HepG2 (cell line): Measurements from ENCODE around the gene VASN. TPM values are rescaled to one million over a fixed set of nuclear protein-coding genes. Genes with fewer than 3 reads are reported as not detected.

Experiments
- AGO1 ChIP-seq: fragments of 200-400 bp; formaldehyde crosslinking; IDR thresholded peaks from 2 replicates; pipeline ENCODE4 v1.6.1; 2017; ENCODE audit warnings: mild to moderate bottlenecking, low read depth, low read length, moderate library complexity; ENCODE audit not compliant: poor library complexity, severe bottlenecking
- HNRNPLL ChIP-seq: fragments of 200-400 bp; formaldehyde crosslinking; IDR thresholded peaks from 2 replicates; pipeline ENCODE4 v1.6.1; 2017; ENCODE audit warnings: mild to moderate bottlenecking, low read depth, low read length; ENCODE audit not compliant: poor library complexity, severe bottlenecking
- POLR2A ChIP-seq, 2 experiments: IDR thresholded peaks; 2 replicates each; pipeline ENCODE4 v1.6.1; 2011; ENCODE audit warnings: low read depth in 2 of 2, low read length in 2 of 2, mild to moderate bottlenecking in 1 of 2, moderate library complexity in 1 of 2; ENCODE audit not compliant: insufficient read depth in 1 of 2
- RFXANK ChIP-seq: IDR thresholded peaks from 2 replicates; pipeline ENCODE4 v1.6.1; 2016
- YEATS2 ChIP-seq: sonication (generic); formaldehyde crosslinking; IDR thresholded peaks from 2 replicates; pipeline ENCODE4 v1.4.0; 2020; ENCODE audit warnings: missing genetic modification reagents, borderline replicate concordance
- ZBTB7B ChIP-seq: sonication (generic); formaldehyde crosslinking; IDR thresholded peaks from 2 replicates; pipeline ENCODE4 v1.4.0; 2020; ENCODE audit warnings: missing genetic modification reagents
- ZMAT5 ChIP-seq: sonication (generic); formaldehyde crosslinking; IDR thresholded peaks from 2 replicates; pipeline ENCODE4 v1.5.0; 2020; ENCODE audit warnings: mild to moderate bottlenecking, low read depth, missing genetic modification reagents, borderline replicate concordance
- ZNF567 ChIP-seq: sonication (generic); formaldehyde crosslinking; IDR thresholded peaks from 2 replicates; pipeline ENCODE4 v1.8.1; 2023; ENCODE audit warnings: mild to moderate bottlenecking, missing genetic modification reagents, borderline replicate concordance
- ZNF644 ChIP-seq: IDR thresholded peaks from 2 replicates; pipeline ENCODE4 v1.6.1; 2016; ENCODE audit warnings: low read depth
- ZNF766 ChIP-seq: sonication (generic); formaldehyde crosslinking; IDR thresholded peaks from 2 replicates; pipeline ENCODE4 v1.5.0; 2020; ENCODE audit warnings: missing genetic modification reagents, borderline replicate concordance
- polyA plus RNA-seq, 8 experiments: library from polyadenylated mRNA; depleted of rRNA in 3 of 8; stranded (reverse) in 7 of 8; unstranded in 1 of 8; fragments of >200 nt; fragmentation: Illumina TruSeq in 4 of 8; extraction: Trizol in 4 of 8; gene quantifications; 2 replicates each; pipeline versions ENCODE4 v1.2.1 to v1.2.3, GENCODE V29; 2011 to 2016; ENCODE audit warnings: low read depth in 4 of 8, missing spikeins in 1 of 8, mixed read lengths in 1 of 8; ENCODE audit not compliant: insufficient read depth in 1 of 8
- total RNA-seq, 5 experiments: library from RNA; depleted of rRNA; stranded (reverse); fragments of >200 nt; fragmentation: Illumina TruSeq; extraction: Trizol; gene quantifications; 2 replicates each; pipeline ENCODE4 v1.2.3, GENCODE V29; 2016; ENCODE audit warnings: low read depth in 1 of 5
- TF ChIP-seq, protein P1 (sequence below): sonication (generic); formaldehyde crosslinking; IDR thresholded peaks from 2 replicates; pipeline ENCODE4 v1.4.0; 2020; ENCODE audit warnings: missing genetic modification reagents
- TF ChIP-seq, protein P2 (sequence below): sonication (generic); formaldehyde crosslinking; IDR thresholded peaks from 2 replicates; pipeline ENCODE4 v1.5.0; 2020; ENCODE audit warnings: mild to moderate bottlenecking, missing genetic modification reagents, borderline replicate concordance
- TF ChIP-seq, protein P3 (sequence below): IDR thresholded peaks from 2 replicates; pipeline ENCODE4 v1.6.1; 2016; ENCODE audit warnings: low read depth, control low read depth

Gene VASN
- total and polyA plus RNA-seq, 2 of the 13 experiments (the other 11 are each of a cell fraction or from before 2014, with no cell fraction given): 8.4 to 18.2 TPM

DNA sequence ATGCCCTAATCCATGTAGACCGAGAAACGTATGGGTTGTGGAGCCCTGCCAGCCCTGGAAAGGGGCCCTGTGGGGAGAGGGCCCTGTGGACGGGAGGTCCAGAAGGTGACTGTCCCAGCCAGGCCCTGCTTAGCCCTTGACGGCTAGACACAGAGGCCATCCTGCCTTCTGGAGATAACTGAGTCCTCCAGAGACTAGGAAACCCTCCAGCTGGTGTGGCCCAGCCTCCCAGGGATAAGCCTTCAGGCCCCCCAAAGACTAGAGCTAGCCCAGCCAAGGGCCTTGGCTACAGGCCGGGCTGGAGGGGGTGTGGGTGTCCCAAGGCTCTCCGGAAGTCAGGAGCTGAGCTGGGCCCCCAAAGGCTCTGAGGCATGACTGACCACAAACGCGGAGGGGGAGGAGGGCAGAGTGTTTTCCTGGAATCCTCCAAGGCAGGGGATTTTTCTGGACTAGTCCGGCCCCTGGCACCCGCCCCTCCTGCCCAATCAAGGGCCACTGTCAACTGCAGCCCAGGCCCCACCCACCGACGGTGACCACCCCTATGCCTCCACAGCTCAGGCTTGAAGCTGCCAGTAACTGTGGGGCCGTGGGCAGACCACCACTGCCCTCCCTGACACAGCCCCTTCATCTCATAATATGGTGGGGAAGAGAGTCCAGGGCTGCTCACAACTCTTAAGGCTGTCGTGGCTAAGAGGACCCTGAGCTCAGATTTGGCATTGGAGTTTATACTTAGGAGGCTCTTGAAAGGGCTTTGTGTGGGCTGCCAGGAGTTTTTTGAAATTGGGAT lies 885 bp upstream of the VASN start (continued):
- TF ChIP-seq HNRNPLL (peak; percentile 18), RFXANK (CRISPR knock-in tag) (no peak), YEATS2 (CRISPR knock-in tag) (no peak), ZNF644 (CRISPR knock-in tag) (no peak), ZNF567 (CRISPR knock-in tag) (no peak), ZMAT5 (CRISPR knock-in tag) (no peak), AGO1 (no peak), POLR2A (IDR thresholded peaks at IDR 0.05; ENCODE audit: insufficient read depth in 1 of 2, low read depth in 2 of 2, low read length in 2 of 2) (peak in 1 of 2 experiments; percentile 33; a peak in 1 of 4 replicates), ZBTB7B (CRISPR knock-in tag) (peak; percentile 44; the same call in 1 of the 2 replicates), ZNF766 (no peak)
- TF ChIP-seq, protein P1, sequence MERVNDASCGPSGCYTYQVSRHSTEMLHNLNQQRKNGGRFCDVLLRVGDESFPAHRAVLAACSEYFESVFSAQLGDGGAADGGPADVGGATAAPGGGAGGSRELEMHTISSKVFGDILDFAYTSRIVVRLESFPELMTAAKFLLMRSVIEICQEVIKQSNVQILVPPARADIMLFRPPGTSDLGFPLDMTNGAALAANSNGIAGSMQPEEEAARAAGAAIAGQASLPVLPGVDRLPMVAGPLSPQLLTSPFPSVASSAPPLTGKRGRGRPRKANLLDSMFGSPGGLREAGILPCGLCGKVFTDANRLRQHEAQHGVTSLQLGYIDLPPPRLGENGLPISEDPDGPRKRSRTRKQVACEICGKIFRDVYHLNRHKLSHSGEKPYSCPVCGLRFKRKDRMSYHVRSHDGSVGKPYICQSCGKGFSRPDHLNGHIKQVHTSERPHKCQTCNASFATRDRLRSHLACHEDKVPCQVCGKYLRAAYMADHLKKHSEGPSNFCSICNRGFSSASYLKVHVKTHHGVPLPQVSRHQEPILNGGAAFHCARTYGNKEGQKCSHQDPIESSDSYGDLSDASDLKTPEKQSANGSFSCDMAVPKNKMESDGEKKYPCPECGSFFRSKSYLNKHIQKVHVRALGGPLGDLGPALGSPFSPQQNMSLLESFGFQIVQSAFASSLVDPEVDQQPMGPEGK: peak; percentile 92
- TF ChIP-seq, protein P2, sequence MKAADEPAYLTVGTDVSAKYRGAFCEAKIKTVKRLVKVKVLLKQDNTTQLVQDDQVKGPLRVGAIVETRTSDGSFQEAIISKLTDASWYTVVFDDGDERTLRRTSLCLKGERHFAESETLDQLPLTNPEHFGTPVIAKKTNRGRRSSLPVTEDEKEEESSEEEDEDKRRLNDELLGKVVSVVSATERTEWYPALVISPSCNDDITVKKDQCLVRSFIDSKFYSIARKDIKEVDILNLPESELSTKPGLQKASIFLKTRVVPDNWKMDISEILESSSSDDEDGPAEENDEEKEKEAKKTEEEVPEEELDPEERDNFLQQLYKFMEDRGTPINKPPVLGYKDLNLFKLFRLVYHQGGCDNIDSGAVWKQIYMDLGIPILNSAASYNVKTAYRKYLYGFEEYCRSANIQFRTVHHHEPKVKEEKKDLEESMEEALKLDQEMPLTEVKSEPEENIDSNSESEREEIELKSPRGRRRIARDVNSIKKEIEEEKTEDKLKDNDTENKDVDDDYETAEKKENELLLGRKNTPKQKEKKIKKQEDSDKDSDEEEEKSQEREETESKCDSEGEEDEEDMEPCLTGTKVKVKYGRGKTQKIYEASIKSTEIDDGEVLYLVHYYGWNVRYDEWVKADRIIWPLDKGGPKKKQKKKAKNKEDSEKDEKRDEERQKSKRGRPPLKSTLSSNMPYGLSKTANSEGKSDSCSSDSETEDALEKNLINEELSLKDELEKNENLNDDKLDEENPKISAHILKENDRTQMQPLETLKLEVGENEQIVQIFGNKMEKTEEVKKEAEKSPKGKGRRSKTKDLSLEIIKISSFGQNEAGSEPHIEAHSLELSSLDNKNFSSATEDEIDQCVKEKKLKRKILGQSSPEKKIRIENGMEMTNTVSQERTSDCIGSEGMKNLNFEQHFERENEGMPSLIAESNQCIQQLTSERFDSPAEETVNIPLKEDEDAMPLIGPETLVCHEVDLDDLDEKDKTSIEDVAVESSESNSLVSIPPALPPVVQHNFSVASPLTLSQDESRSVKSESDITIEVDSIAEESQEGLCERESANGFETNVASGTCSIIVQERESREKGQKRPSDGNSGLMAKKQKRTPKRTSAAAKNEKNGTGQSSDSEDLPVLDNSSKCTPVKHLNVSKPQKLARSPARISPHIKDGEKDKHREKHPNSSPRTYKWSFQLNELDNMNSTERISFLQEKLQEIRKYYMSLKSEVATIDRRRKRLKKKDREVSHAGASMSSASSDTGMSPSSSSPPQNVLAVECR: no peak
- TF ChIP-seq, protein P3, sequence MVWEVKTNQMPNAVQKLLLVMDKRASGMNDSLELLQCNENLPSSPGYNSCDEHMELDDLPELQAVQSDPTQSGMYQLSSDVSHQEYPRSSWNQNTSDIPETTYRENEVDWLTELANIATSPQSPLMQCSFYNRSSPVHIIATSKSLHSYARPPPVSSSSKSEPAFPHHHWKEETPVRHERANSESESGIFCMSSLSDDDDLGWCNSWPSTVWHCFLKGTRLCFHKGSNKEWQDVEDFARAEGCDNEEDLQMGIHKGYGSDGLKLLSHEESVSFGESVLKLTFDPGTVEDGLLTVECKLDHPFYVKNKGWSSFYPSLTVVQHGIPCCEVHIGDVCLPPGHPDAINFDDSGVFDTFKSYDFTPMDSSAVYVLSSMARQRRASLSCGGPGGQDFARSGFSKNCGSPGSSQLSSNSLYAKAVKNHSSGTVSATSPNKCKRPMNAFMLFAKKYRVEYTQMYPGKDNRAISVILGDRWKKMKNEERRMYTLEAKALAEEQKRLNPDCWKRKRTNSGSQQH (CRISPR knock-in tag): no peak
